Fibroblast of lung (primary cell): Measurements from ENCODE around the gene ZFYVE1.

ENCODE experiments used
- CTCF ChIP-seq, 2 donors: IDR thresholded peaks in 1 of 2; conservative IDR thresholded peaks in 1 of 2; 1 replicate in 1 of 2; 2 replicates in 1 of 2; pipeline ENCODE4 v1.5.1; 2011 to 2012; ENCODE audit warnings: low read length in 2 of 2, control low read depth in 1 of 2, inconsistent platforms in 1 of 2, low read depth in 1 of 2, mild to moderate bottlenecking in 1 of 2
- EZH2 ChIP-seq: IDR thresholded peaks from 2 replicates; pipeline ENCODE4 v1.5.1; 2012; ENCODE audit warnings: low read length, control low read depth, mild to moderate bottlenecking; ENCODE audit errors: missing control alignments

GRCh38 chr14:72939630-72940029 is 87.3 kb downstream of the ZFYVE1 start:
- TF ChIP-seq CTCF (conservative IDR thresholded peaks at IDR 0.05 in 1 of 2, IDR thresholded peaks at IDR 0.05 in 1 of 2; ENCODE audit: low read depth in 1 of 2, low read length in 2 of 2) (no peak), EZH2 (no peak)
